ENCODE results near the gene ATP1A1.

GRCh38 chr1:116408193-116408592, 35.1 kb downstream of the ATP1A1 start:
- TF ChIP-seq CTCF (IDR thresholded peaks at IDR 0.05; ENCODE audit: insufficient read depth, low read length, poor library complexity, severe bottlenecking) (no peak), EZH2phosphoT487 (conservative IDR thresholded peaks at IDR 0.05; ENCODE audit: low read length) (no peak)
